Smooth muscle cell (in vitro differentiated cells): ENCODE data around the gene RREB1. TPM values are rescaled to one million over a fixed set of nuclear protein-coding genes. Genes with fewer than 3 reads are reported as not detected.
A peak's percentile ranks its signal among the peaks of the same experiment; 100 is the strongest.

ENCODE experiments used
- DNase-seq: peaks from one replicate; lab custom pipeline; 2025; ENCODE audit not compliant: unreplicated experiment; lab: John Stamatoyannopoulos, UW
- H2AFZ ChIP-seq: fragments of 200-600 bp; sonication (generic); 2 replicates; pipeline ENCODE4 v1.6.0; 2016; ENCODE audit warnings: antibody characterized with exemption, low read depth, mild to moderate bottlenecking
- H3F3A ChIP-seq: fragments of 200-600 bp; sonication (generic); 2 replicates; pipeline ENCODE4 v1.6.0; 2017; ENCODE audit warnings: antibody characterized with exemption, low read depth
- H3K27ac ChIP-seq: fragments of 200-600 bp; sonication (generic); 2 replicates; pipeline ENCODE4 v1.5.1; 2016; ENCODE audit warnings: low read depth, mild to moderate bottlenecking
- H3K27me3 ChIP-seq: fragments of 200-600 bp; sonication (generic); 2 replicates; pipeline ENCODE4 v1.6.1; 2016; ENCODE audit warnings: low read depth, mild to moderate bottlenecking
- H3K36me3 ChIP-seq: fragments of 200-600 bp; sonication (generic); 2 replicates; pipeline ENCODE4 v1.5.1; 2016; ENCODE audit warnings: low read depth
- H3K4me1 ChIP-seq: fragments of 200-600 bp; sonication (generic); 2 replicates; pipeline ENCODE4 v1.5.1; 2016; ENCODE audit warnings: low read depth
- H3K4me2 ChIP-seq: fragments of 200-600 bp; sonication (generic); 2 replicates; pipeline ENCODE4 v1.6.0; 2016; ENCODE audit warnings: mild to moderate bottlenecking
- H3K4me3 ChIP-seq: fragments of 200-600 bp; sonication (generic); 2 replicates; pipeline ENCODE4 v1.5.1; 2016; ENCODE audit warnings: mild to moderate bottlenecking
- H3K79me2 ChIP-seq: fragments of 200-600 bp; sonication (generic); 2 replicates; pipeline ENCODE4 v1.6.0; 2016; ENCODE audit warnings: low read depth, mild to moderate bottlenecking
- H3K9ac ChIP-seq: fragments of 200-600 bp; sonication (generic); 2 replicates; pipeline ENCODE4 v1.6.0; 2016; ENCODE audit warnings: low read depth
- H3K9me3 ChIP-seq: fragments of 200-600 bp; sonication (generic); replicated peaks from 2 replicates; pipeline ENCODE4 v1.5.1; 2016; ENCODE audit warnings: low read depth
- H4K20me1 ChIP-seq: fragments of 200-600 bp; sonication (generic); 2 replicates; pipeline ENCODE4 v1.6.0; 2016; ENCODE audit warnings: low read depth
- WGBS: methylation state at CpG from one replicate; pipeline ENCODE4 v1.1.7; 2016; ENCODE audit warnings: low lambda C conversion rate; 5-methylcytosine and 5-hydroxymethylcytosine counted together
- polyA plus RNA-seq: library from polyadenylated mRNA; unstranded; fragments of >200 nt; fragmentation: Nextera tagmentation; extraction: Ambion mirVana; gene quantifications from 2 replicates; pipeline ENCODE4 v1.2.1, GENCODE V29; 2016
- total RNA-seq: library from RNA; depleted of rRNA; stranded (reverse); fragments of >200 nt; gene quantifications from 2 replicates; pipeline ENCODE4 v1.2.3, GENCODE V29; 2014
- TF ChIP-seq, protein P1 (sequence below): fragments of 200-600 bp; sonication (generic); IDR thresholded peaks from 2 replicates; pipeline ENCODE4 v1.5.1; 2017; ENCODE audit warnings: borderline replicate concordance, mild to moderate bottlenecking, antibody characterized with exemption; ENCODE audit not compliant: insufficient read depth, poor library complexity, severe bottlenecking

Gene RREB1
- total and polyA plus RNA-seq, 2 experiments from 2014 or later: 13.2 to 26.1 TPM

GRCh38 chr6:7114744-7115458, 7.1 kb downstream of the RREB1 start:
- peaks cover 20% of the 10 kb centered on the region for H3K4me1 ChIP-seq
- H4K20me1 ChIP-seq: peaks cover 100% of the 10 kb centered on the region
- H3K36me3 ChIP-seq: no peaks in the 10 kb centered on the region
- TF ChIP-seq, protein P1, sequence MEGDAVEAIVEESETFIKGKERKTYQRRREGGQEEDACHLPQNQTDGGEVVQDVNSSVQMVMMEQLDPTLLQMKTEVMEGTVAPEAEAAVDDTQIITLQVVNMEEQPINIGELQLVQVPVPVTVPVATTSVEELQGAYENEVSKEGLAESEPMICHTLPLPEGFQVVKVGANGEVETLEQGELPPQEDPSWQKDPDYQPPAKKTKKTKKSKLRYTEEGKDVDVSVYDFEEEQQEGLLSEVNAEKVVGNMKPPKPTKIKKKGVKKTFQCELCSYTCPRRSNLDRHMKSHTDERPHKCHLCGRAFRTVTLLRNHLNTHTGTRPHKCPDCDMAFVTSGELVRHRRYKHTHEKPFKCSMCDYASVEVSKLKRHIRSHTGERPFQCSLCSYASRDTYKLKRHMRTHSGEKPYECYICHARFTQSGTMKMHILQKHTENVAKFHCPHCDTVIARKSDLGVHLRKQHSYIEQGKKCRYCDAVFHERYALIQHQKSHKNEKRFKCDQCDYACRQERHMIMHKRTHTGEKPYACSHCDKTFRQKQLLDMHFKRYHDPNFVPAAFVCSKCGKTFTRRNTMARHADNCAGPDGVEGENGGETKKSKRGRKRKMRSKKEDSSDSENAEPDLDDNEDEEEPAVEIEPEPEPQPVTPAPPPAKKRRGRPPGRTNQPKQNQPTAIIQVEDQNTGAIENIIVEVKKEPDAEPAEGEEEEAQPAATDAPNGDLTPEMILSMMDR: no peak
- no peak for DNase-seq
- WGBS: 59% methylated on average over 9 of the region's 9 CpGs
- H3K27me3 ChIP-seq: no peaks in the 10 kb centered on the region
- no peak overlapping the region for H3K9ac ChIP-seq
- no peak overlapping the region for H3K4me3 ChIP-seq
- no peak overlapping the region for H2AFZ ChIP-seq
- no peak overlapping the region for H3K27ac ChIP-seq
- peaks cover 100% of the 10 kb centered on the region for H3K79me2 ChIP-seq
- no peaks in the 10 kb centered on the region for H3K9me3 ChIP-seq
- H3F3A ChIP-seq: no peaks in the 10 kb centered on the region
- H3K4me2 ChIP-seq: peak overlapping the region; percentile 4

- H3K27me3 ChIP-seq: no peaks in the 10 kb centered on the region
- no peak overlapping the region for H3K4me2 ChIP-seq
- no peak for DNase-seq
- H3K79me2 ChIP-seq: peaks cover 100% of the 10 kb centered on the region
- peaks cover 13% of the 10 kb centered on the region for H3K4me1 ChIP-seq
- H4K20me1 ChIP-seq: peaks cover 100% of the 10 kb centered on the region
- TF ChIP-seq, protein P1: no peak
- H3K9ac ChIP-seq: no peak overlapping the region
- no peaks in the 10 kb centered on the region for H3K9me3 ChIP-seq
- H2AFZ ChIP-seq: no peak overlapping the region
- peak overlapping the region; percentile 14 for H3K27ac ChIP-seq
- no peak overlapping the region for H3K4me3 ChIP-seq
- H3K36me3 ChIP-seq: no peaks in the 10 kb centered on the region
- no peaks in the 10 kb centered on the region for H3F3A ChIP-seq
- 82% methylated on average over 15 of the region's 15 CpGs for WGBS
Measured at GRCh38 chr6:7115543-7116231, 7.9 kb downstream of the RREB1 start.

- Histone ChIP-seq H2AFZ (no peak overlapping the region), H3K9me3 (no peaks in the 10 kb centered on the region), H3K27me3 (no peaks in the 10 kb centered on the region), H4K20me1 (peaks cover 100% of the 10 kb centered on the region), H3K36me3 (no peaks in the 10 kb centered on the region), H3K4me1 (no peaks in the 10 kb centered on the region), H3K79me2 (peaks cover 100% of the 10 kb centered on the region), H3K4me3 (no peak overlapping the region), H3K27ac (no peak overlapping the region), H3F3A (no peaks in the 10 kb centered on the region), H3K9ac (no peak overlapping the region), H3K4me2 (no peak overlapping the region)
- TF ChIP-seq, protein P1: no peak
- DNase-seq: no peak
- WGBS: 61% methylated on average over 12 of the region's 12 CpGs
Measured at GRCh38 chr6:7119272-7119801, 11.6 kb downstream of the RREB1 start.
